Panc1 (cell line): ENCODE measurements around the gene LIN28A. TPM values are rescaled to one million over a fixed set of nuclear protein-coding genes. Genes with fewer than 3 reads are reported as not detected.
A peak's percentile ranks its signal among the peaks of the same experiment; 100 is the strongest.

ENCODE experiments used
- ATAC-seq: fragments of 200-7000 bp; cut with Tn5 transposase; 2 replicates; pipeline ENCODE4 v1.9.1; 2020; ENCODE audit warnings: mild to moderate bottlenecking, moderate library complexity
- BruUV-seq: library from RNA; stranded (reverse); fragments of 400-500 nt; replicated peaks from 2 replicates; lab custom pipeline; 2021; lab: Mats Ljungman, UMichigan
- CTCF ChIA-PET: fragments of 300-600 bp; sonication (Branson Sonifier 250); formaldehyde crosslinking; loops from one replicate; lab custom pipeline; 2022; ENCODE audit warnings: antibody characterized with exemption; lab: Charles Lee
- POLR2A ChIA-PET: fragments of 300-600 bp; sonication (Branson Sonifier 250); formaldehyde crosslinking; loops from one replicate; lab custom pipeline; 2022; ENCODE audit warnings: antibody characterized with exemption; lab: Charles Lee
- DNase-seq: peaks from one replicate; pipeline ENCODE4 v3.0.0-alpha.2; 2010; ENCODE audit warnings: low read depth, low spot score
- H3K27ac ChIP-seq: 2 replicates; pipeline ENCODE4 v1.5.1; 2011; ENCODE audit warnings: mild to moderate bottlenecking, low read length, inconsistent platforms
- H3K27me3 ChIP-seq: fragments of 200-500 bp; sonication (Bioruptor generic); 2 replicates; pipeline ENCODE4 v1.6.0; 2014; ENCODE audit warnings: low read length, inconsistent platforms; ENCODE audit not compliant: control insufficient read depth, insufficient read depth
- H3K36me3 ChIP-seq: fragments of 200-500 bp; sonication (Bioruptor generic); 2 replicates; pipeline ENCODE4 v1.5.1; 2014; ENCODE audit warnings: inconsistent platforms, mild to moderate bottlenecking, low read length, moderate library complexity; ENCODE audit not compliant: control insufficient read depth, insufficient read depth
- H3K4me1 ChIP-seq: 2 replicates; pipeline ENCODE4 v1.5.1; 2011; ENCODE audit warnings: inconsistent platforms, mild to moderate bottlenecking, low read length, moderate library complexity; ENCODE audit not compliant: control insufficient read depth, insufficient read depth
- H3K4me3 ChIP-seq, 2 experiments: 2 replicates each; pipeline ENCODE4 v1.5.1; 2011 to 2012; ENCODE audit warnings: low read depth in 2 of 2, low read length in 2 of 2, mild to moderate bottlenecking in 2 of 2, inconsistent platforms in 1 of 2, moderate library complexity in 1 of 2
- H3K9me3 ChIP-seq: fragments of 200-500 bp; sonication (Bioruptor generic); 2 replicates; pipeline ENCODE4 v1.5.1; 2014; ENCODE audit warnings: low read depth, mild to moderate bottlenecking, inconsistent platforms, low read length, moderate library complexity; ENCODE audit not compliant: control insufficient read depth, insufficient read depth
- CTCF ChIP-seq: fragments of 450-650 bp; IDR thresholded peaks from 2 replicates; pipeline ENCODE4 v1.5.1; 2017; ENCODE audit warnings: mild to moderate bottlenecking
- POLR2AphosphoS5 ChIP-seq: IDR thresholded peaks from 2 replicates; pipeline ENCODE4 v1.6.1; 2012; ENCODE audit warnings: mild to moderate bottlenecking, low read depth, low read length, moderate library complexity
- REST ChIP-seq, 2 experiments: IDR thresholded peaks; 2 replicates each; pipeline ENCODE4 v1.6.1; 2011 to 2012; ENCODE audit warnings: low read depth in 2 of 2, control low read depth in 1 of 2, low read length in 1 of 2, mild to moderate bottlenecking in 1 of 2, moderate library complexity in 1 of 2; ENCODE audit not compliant: insufficient read depth in 1 of 2
- SIN3A ChIP-seq: IDR thresholded peaks from 2 replicates; pipeline ENCODE4 v1.6.1; 2012; ENCODE audit warnings: low read depth, mild to moderate bottlenecking, low read length, moderate library complexity, borderline replicate concordance; ENCODE audit not compliant: insufficient read depth
- TCF7L2 ChIP-seq: IDR thresholded peaks from 2 replicates; pipeline ENCODE4 v1.6.1; 2011; ENCODE audit warnings: mild to moderate bottlenecking, low read depth, low read length, inconsistent platforms
- in situ Hi-C: cut with HindIII; loops from 2 replicates; pipeline ENCODE4 v1.10.0; 2016; ENCODE audit warnings: low sequenced_read_pairs, low pct_unique_long_range_greater_than_20kb
- intact Hi-C: fragments of 100-400 bp; cut with micrococcal nuclease; formaldehyde crosslinking; loops from one replicate; pipeline ENCODE4 v1.10.0; 2022; ENCODE audit not compliant: unreplicated experiment
- total RNA-seq: library from RNA; stranded (reverse); gene quantifications from one replicate; pipeline ENCODE4 v1.2.1, GENCODE V29; 2021; ENCODE audit not compliant: unreplicated experiment

The LIN28A gene
- total RNA-seq, 1 experiment from 2014 or later, result 0.64 TPM

- no peaks in the 10 kb centered on the region for H3K36me3 ChIP-seq
- CTCF ChIA-PET, result no interaction called here
- no peak overlapping the region for H3K27ac ChIP-seq
- in situ Hi-C loops, result no loop called here
- no peaks in the 10 kb centered on the region for H3K9me3 ChIP-seq
- intact Hi-C loops, result no loop called here
- ATAC-seq (no peak), DNase-seq (no peak)
- no TSS peak for BruUV-seq
- peaks cover 8% of the 10 kb centered on the region for H3K4me1 ChIP-seq
- TF ChIP-seq CTCF, result no peak
- no peak for TF ChIP-seq SIN3A
- no peak for TF ChIP-seq REST (IDR thresholded peaks at IDR 0.05; ENCODE audit: insufficient read depth in 1 of 2, low read depth in 2 of 2, low read length in 1 of 2)
- no peak for TF ChIP-seq POLR2AphosphoS5
- TF ChIP-seq TCF7L2, result no peak
- H3K27me3 ChIP-seq, result 0 out of 2 replicates have a peak, but pooled peaks cover 2% of the 10 kb centered on the region
- no peak overlapping the region for H3K4me3 ChIP-seq
- POLR2A ChIA-PET, result no interaction called here
Measured at GRCh38 chr1:26412180-26412840, 1.7 kb downstream of the LIN28A start.

- POLR2A ChIA-PET, result interaction anchor here (0.5 kb wide), 1 partner anchor 10 kb away, joined by 15 read pairs; no protein-coding TSS in a partner anchor
- H3K4me1 ChIP-seq, result peaks cover 8% of the 10 kb centered on the region
- H3K9me3 ChIP-seq, result no peaks in the 10 kb centered on the region
- 0 out of 2 replicates have a peak, but pooled peaks cover 2% of the 10 kb centered on the region for H3K27me3 ChIP-seq
- in situ Hi-C loops (no loop called here), intact Hi-C loops (no loop called here)
- H3K4me3 ChIP-seq, result no peak overlapping the region
- no peak overlapping the region for H3K27ac ChIP-seq
- no peak for ATAC-seq
- CTCF ChIA-PET, result no interaction called here
- H3K36me3 ChIP-seq, result no peaks in the 10 kb centered on the region
- BruUV-seq, result no TSS peak
- TF ChIP-seq REST (IDR thresholded peaks at IDR 0.05; ENCODE audit: insufficient read depth in 1 of 2, low read depth in 2 of 2, low read length in 1 of 2) (peak in 1 of 2 experiments; percentile 61; a peak in 2 of 4 replicates), TCF7L2 (no peak)
- no peak for DNase-seq
Measured at GRCh38 chr1:26413031-26413430, 2.4 kb downstream of the LIN28A start.
